Upper lobe of right lung (tissue), 1 donor: ENCODE data around the gene SLC22A7. TPM values are rescaled to one million over a fixed set of nuclear protein-coding genes. Genes with fewer than 3 reads are reported as not detected.
"Not testable (repeated sequence)": the region's sequence is repeated elsewhere in the genome, so short reads cannot be mapped to it uniquely, and the experiment has no call there.

Experiments
- ATAC-seq: fragments of 200-7000 bp; cut with Tn5 transposase; one replicate; pipeline ENCODE4 v1.9.1; 2020; ENCODE audit warnings: mild to moderate bottlenecking, moderate library complexity
- DNase-seq: peaks from one replicate; pipeline ENCODE4 v3.0.0-alpha.2; 2020
- H3K27ac ChIP-seq: fragments of 200-600 bp; one replicate; pipeline ENCODE4 v1.8.0; 2022
- H3K27me3 ChIP-seq: fragments of 200-600 bp; one replicate; pipeline ENCODE4 v1.8.0; 2022; ENCODE audit warnings: mild to moderate bottlenecking
- H3K36me3 ChIP-seq: fragments of 200-600 bp; one replicate; pipeline ENCODE4 v1.8.0; 2022
- H3K4me1 ChIP-seq: fragments of 200-600 bp; one replicate; pipeline ENCODE4 v1.8.0; 2022
- H3K4me3 ChIP-seq: fragments of 200-600 bp; one replicate; pipeline ENCODE4 v1.8.0; 2022; ENCODE audit warnings: mild to moderate bottlenecking
- H3K9me3 ChIP-seq: fragments of 200-600 bp; one replicate; pipeline ENCODE4 v1.8.0; 2022
- intact Hi-C: fragments of 100-400 bp; cut with DNase I; formaldehyde crosslinking; loops from one replicate; pipeline ENCODE4 v1.11.0; 2022
- total RNA-seq: library from RNA; stranded (reverse); fragmentation: NEBNext Ultra II Directional; extraction: Animal tissue kit (Norgen Biotek cat#: 25700); gene quantifications from one replicate; pipeline ENCODE4 v1.2.1, GENCODE V29; 2021
- TF ChIP-seq, protein P1 (sequence below): fragments of 200-600 bp; IDR thresholded peaks from one replicate; pipeline ENCODE4 v1.8.0; 2022; ENCODE audit warnings: antibody characterized with exemption
- donor health status: DM: no; HTN: yes; CAD: no; lungs with severe emphysema.

The SLC22A7 gene
- total RNA-seq, 1 donor from 2014 or later = not detected

GRCh38 chr6:43334466-43335095 is 36.5 kb downstream of the SLC22A7 start:
- H3K4me3 ChIP-seq = no peak overlapping the region
- H3K36me3 ChIP-seq = peaks cover 19% of the 10 kb centered on the region
- H3K27me3 ChIP-seq = no peaks in the 10 kb centered on the region
- H3K4me1 ChIP-seq = no peaks in the 10 kb centered on the region
- TF ChIP-seq, protein P1, sequence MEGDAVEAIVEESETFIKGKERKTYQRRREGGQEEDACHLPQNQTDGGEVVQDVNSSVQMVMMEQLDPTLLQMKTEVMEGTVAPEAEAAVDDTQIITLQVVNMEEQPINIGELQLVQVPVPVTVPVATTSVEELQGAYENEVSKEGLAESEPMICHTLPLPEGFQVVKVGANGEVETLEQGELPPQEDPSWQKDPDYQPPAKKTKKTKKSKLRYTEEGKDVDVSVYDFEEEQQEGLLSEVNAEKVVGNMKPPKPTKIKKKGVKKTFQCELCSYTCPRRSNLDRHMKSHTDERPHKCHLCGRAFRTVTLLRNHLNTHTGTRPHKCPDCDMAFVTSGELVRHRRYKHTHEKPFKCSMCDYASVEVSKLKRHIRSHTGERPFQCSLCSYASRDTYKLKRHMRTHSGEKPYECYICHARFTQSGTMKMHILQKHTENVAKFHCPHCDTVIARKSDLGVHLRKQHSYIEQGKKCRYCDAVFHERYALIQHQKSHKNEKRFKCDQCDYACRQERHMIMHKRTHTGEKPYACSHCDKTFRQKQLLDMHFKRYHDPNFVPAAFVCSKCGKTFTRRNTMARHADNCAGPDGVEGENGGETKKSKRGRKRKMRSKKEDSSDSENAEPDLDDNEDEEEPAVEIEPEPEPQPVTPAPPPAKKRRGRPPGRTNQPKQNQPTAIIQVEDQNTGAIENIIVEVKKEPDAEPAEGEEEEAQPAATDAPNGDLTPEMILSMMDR = peak; percentile 55
- DNase-seq (no peak), ATAC-seq (peak; percentile 80)
- H3K27ac ChIP-seq = no peak overlapping the region
- intact Hi-C loops = no loop called here
- H3K9me3 ChIP-seq = no peaks in the 10 kb centered on the region

DNA sequence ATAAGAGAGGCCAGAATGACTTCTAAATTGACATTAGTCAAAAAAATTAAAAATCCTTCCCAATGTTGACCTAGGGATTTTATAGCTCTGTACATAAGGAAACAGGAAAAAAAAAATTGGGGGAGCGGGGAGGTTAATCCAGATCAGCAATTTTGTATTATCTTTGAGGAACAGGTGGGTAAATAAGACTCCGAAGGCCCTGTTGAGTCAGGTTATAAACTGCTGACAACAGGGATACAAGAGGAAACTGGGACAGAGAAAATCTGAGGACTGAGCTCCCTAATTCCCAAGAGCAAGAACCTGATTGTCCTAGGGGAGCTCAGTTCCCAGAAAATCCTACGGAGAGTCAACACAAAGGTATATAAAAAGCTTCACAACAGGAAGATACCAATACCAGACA is 37.4 kb downstream of the SLC22A7 start:
- no peak for DNase-seq
- Histone ChIP-seq H3K4me3 (no peak overlapping the region), H3K27me3 (no peaks in the 10 kb centered on the region), H3K27ac (no peak overlapping the region), H3K9me3 (no peaks in the 10 kb centered on the region), H3K4me1 (no peaks in the 10 kb centered on the region), H3K36me3 (peaks cover 28% of the 10 kb centered on the region)
- no peak for ATAC-seq
- TF ChIP-seq, protein P1 = no peak
- intact Hi-C loops = no loop called here

- TF ChIP-seq, protein P1 = no peak
- H3K36me3 ChIP-seq = peaks cover 37% of the 10 kb centered on the region
- intact Hi-C loops = no loop called here
- H3K4me3 ChIP-seq = no peak overlapping the region
- no peaks in the 10 kb centered on the region for H3K27me3 ChIP-seq
- H3K27ac ChIP-seq = no peak overlapping the region
- no peaks in the 10 kb centered on the region for H3K9me3 ChIP-seq
- no peaks in the 10 kb centered on the region for H3K4me1 ChIP-seq
- ATAC-seq (no peak), DNase-seq (no peak)
Observed at GRCh38 chr6:43336382-43336781, 38.3 kb downstream of the SLC22A7 start.

- peaks cover 56% of the 10 kb centered on the region for H3K36me3 ChIP-seq
- ATAC-seq = no peak
Observed at GRCh38 chr6:43338243-43338642, 40.2 kb downstream of the SLC22A7 start.

GRCh38 chr6:43339168-43339567 is 41.1 kb downstream of the SLC22A7 start:
- Histone ChIP-seq H3K36me3 (peaks cover 63% of the 10 kb centered on the region), H3K4me1 (no peaks in the 10 kb centered on the region), H3K4me3 (no peak overlapping the region), H3K27me3 (no peaks in the 10 kb centered on the region), H3K27ac (no peak overlapping the region), H3K9me3 (no peaks in the 10 kb centered on the region)
- TF ChIP-seq, protein P1 = no peak
- ATAC-seq (no peak), DNase-seq (no peak)
- intact Hi-C loops = no loop called here

More at GRCh38 chr6:43338243-43338642, 40.2 kb downstream of the SLC22A7 start:
- TF ChIP-seq, protein P1 = no peak
- no peak for DNase-seq
- no peak overlapping the region for H3K4me3 ChIP-seq
- no peak overlapping the region for H3K27ac ChIP-seq
- H3K9me3 ChIP-seq = no peaks in the 10 kb centered on the region
- no peaks in the 10 kb centered on the region for H3K4me1 ChIP-seq
- no peaks in the 10 kb centered on the region for H3K27me3 ChIP-seq
- intact Hi-C loops = no loop called here

DNA sequence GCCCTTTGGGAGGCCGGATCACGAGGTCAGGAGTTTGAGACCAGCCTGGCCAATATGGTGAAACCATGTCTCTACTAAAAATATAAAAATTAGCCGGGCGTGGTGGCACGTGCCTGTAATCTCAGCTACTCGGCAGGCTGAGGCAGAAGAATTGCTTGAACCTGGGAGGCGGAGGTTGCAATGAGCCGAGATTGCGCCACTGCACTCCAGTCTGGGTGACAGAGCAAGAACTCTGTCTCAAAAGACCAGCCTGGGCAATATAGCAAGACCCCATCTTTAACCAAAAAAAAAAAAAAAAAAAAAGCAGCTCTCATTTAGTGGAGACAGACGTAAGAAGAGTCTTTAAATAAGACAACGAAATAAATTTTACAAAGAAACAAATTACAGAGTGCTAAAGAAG is 48.2 kb downstream of the SLC22A7 start:
- H3K4me3 ChIP-seq, H3K4me1 ChIP-seq, DNase-seq, H3K27me3 ChIP-seq, H3K9me3 ChIP-seq, ATAC-seq, intact Hi-C loops, H3K27ac ChIP-seq: not testable (repeated sequence)
- peaks cover 88% of the 10 kb centered on the region for H3K36me3 ChIP-seq
